Endometrial microvascular endothelial cells (primary cell): ENCODE data around the gene NPLOC4. TPM values are rescaled to one million over a fixed set of nuclear protein-coding genes. Genes with fewer than 3 reads are reported as not detected.

Experiments
- in situ Hi-C: cut with HindIII; loops from 2 replicates; pipeline ENCODE4 v1.10.0; 2017; ENCODE audit warnings: low sequenced_read_pairs, low pct_unique_long_range_greater_than_20kb; ENCODE audit errors: inconsistent ontology term
- total RNA-seq: library from RNA; depleted of rRNA; stranded (reverse); fragments of >200 nt; gene quantifications from one replicate; pipeline ENCODE4 v1.2.3, GENCODE V29; 2015; ENCODE audit errors: inconsistent ontology term

NPLOC4 gene
- total RNA-seq, 1 donor from 2014 or later = 86.4 TPM

DNA sequence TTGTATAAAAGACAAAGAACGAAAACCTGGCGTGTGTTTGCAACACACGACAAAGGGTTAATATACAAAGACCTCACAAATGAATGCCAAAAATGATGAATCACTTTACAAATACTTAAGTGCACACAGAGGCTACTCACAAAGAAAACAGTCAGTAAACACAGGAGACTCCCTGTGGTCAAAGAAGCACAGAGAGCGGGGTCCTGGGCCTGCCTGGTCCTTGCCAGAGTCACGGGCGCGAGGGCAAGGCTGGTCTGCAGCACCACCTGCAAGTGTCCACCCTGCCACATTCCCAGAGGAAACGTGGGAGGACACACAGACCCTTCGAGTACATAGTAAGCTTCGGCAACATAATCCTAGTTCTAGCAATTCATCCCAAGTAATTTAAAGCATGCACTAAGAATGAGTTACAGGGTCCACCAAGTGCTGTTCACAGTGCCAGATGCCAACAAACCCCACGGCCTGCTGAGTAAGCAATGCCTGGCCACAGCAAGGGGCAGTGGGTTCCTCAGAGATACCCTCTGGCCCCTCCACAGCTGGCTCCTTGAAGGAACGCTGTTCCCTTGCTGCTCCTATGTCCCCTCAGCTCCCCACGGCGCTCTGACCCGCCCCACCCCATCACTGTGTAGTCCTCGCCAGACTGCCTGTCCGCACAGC, 60.2 kb downstream of the NPLOC4 start:
- in situ Hi-C loops = loop anchor here (10.0 kb wide), 1 partner anchor 62 kb away; the partner anchor contains the start of gene ACTG1

GRCh38 chr17:81575836-81576235, 61.1 kb downstream of the NPLOC4 start:
- in situ Hi-C loops = loop anchor here (10.0 kb wide), 1 partner anchor 61 kb away; the partner anchor contains the start of gene ACTG1

DNA sequence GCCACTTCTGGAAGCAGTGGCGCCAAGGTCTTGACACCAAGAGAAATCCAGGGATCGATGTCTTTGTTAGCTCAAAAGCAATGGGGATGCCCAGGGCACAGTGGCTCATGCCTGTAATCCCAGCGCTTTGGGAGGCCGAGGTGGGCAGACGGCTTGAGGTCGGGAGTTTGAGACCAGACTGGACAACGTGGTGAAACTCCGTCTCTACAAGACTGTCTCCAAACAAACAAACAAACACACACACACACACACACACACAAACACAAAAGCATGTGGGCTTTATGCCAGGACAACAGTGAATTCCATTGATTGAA, 62.3 kb downstream of the NPLOC4 start:
- in situ Hi-C loops = loop anchor here (10.0 kb wide), 1 partner anchor 60 kb away; the partner anchor contains the start of gene ACTG1

DNA sequence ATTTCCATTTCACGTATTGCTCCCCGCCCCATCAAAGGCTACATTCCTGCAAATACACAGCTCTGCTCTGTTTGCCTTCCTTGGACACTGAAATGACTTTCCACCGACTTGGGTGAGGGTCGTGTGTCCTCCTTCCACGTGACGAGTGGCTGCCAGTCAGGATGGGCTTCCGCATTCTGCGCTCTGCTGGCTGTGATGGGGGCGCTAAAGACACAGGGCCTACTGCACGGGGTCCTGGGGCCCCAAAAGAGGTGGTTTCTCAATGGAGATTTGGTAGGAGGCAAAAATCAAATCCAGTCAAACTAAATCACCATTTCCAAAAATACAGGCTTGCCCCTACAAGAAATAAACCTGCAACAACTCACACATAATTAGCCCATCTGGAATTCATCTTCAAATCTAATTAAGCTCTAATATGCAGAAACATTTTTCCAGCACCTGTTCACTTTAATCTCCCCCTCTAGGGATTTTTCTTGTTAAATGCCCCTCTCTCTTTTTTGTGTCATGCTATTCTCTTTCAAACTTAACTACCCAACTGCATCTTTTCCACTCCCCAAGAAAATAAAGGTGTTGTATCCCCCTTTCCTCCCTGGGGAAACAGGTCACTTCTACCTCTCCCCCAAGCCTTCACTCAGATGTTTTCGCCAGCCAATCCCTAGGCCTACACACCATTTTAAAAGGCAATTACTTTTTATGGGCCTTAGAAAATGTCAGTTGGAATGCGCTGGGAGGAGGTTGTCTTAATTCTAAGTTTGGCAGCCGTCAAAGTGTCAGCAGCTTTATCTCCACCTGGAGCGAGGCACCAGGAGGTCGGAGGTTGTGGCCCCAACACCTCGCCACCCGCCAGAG, 62.9 kb downstream of the NPLOC4 start:
- in situ Hi-C loops = loop anchor here (10.0 kb wide), 1 partner anchor 59 kb away; the partner anchor contains the start of gene ACTG1

GRCh38 chr17:81572563-81573168, 64.2 kb downstream of the NPLOC4 start:
- in situ Hi-C loops = loop anchor here (10.0 kb wide), 1 partner anchor 58 kb away; the partner anchor contains the start of gene ACTG1

GRCh38 chr17:81570964-81571363, 65.9 kb downstream of the NPLOC4 start:
- in situ Hi-C loops = loop anchor here (10.0 kb wide), 1 partner anchor 56 kb away; the partner anchor contains the start of gene ACTG1

DNA sequence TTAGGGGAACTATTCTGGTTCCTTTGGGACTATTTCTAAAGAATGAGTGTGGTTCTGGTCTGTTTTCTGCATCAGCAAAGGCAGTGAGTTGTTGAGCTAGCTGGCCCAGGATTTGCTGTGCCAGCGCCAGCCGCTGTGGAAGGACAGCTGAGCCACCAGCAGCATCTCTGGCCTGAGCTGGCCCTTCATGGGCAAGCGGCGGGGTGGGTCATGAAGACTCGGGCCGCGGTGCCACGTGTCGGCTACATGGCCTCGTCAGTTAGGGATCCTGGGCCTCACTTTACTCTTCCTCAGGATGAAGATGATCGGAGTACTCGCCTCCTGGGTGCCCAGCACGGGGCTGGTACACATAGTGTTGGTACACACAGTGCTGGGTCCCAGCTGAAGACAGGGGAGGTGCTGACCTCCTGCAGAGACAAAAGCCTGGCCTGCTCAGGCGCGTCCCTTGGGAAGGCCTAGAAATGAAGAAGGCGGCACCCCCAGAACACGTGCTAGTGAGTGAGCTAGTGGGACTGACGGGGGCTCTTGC, 66.9 kb downstream of the NPLOC4 start:
- in situ Hi-C loops = loop anchor here (10.0 kb wide), 1 partner anchor 55 kb away; the partner anchor contains the start of gene ACTG1

GRCh38 chr17:81568416-81568815, 68.5 kb downstream of the NPLOC4 start:
- in situ Hi-C loops = no loop called here

- in situ Hi-C loops = no loop called here
These were observed 69.7 kb downstream of the NPLOC4 start for GRCh38 chr17:81567191-81567590.

DNA sequence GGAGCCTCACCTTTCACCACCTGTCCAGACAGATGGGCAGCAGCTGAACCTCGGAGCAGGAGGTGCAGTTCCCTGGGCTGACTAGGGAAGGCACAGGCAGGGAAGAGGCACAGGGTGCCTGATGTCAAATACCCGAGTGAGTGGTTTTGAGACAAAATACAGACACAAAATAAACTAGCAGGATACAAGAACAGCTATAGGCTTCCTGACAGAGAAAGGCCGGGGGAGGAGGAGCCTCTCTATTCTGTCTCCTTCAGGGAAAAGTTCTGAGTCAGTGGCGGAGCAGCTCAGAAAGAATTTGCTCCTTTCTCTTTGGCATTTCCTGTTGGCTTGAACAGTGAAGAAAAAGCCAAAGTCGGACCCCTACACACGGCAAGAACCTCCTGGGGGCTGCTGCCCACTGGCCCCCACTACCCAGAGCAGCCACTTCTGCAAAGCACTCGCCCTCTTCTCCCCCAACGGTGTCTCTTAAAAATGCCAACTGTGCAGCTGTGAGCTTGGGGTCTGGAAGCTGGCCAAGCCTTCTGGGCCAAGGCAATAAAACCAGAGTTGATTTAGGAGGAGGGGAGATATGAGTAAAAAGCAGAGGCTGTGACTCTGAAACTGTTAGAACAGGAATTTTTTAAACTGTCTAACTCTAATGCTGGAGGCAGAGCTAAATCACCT, 70.3 kb downstream of the NPLOC4 start:
- in situ Hi-C loops = no loop called here

GRCh38 chr17:81565231-81565630, 71.7 kb downstream of the NPLOC4 start:
- in situ Hi-C loops = no loop called here

DNA sequence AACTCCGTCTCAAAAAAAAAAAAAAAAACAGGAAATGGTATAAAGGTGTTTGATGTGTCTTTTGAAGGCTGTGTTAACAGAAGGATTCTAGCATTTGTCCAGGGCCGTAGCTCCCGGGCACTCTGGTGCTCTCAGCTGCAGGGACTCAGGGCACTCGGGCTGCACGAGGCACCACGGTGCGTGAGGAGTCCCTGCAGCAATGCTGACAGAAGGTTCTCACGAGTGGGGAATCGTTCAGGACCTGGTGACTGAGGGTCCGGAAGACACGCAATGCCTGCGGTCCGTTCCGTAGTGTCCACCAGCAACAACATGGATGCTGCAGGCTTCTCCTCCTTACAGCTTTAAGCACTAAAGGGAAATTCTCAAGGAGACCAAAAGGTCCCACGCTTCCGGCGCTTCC, 72.1 kb downstream of the NPLOC4 start:
- in situ Hi-C loops = no loop called here

DNA sequence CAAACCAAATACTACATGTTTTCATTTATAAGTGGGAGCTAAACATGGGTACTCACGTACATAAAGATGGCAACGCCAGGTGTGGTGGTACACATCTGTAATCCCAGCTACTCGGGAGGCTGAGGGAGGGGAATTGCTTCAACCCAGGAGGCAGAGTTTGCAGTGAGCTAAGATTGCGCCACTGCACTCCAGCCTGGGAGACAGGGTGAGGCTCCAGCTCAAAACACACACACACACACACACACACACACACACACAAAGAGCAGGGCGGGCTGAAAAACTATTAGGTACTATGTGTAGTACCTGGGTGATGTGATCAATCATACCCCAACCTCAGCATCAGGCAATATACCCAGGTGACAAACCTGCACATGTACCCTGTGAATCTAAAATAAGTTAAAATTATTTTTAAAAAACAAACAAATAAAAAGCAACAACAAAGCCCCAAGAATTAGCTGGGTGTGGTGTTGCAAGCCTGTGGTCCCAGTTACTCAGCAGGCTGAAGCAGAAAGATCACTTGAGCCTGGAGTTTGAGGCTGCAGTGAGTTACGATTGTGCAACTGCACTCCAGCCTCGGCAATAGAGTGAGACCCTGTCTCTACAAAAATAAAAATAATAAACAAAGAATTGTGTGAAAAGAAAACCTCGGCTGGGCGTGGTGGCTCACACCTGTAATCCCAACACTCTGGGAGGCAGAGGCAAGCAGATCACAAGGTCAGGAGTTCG, 72.9 kb downstream of the NPLOC4 start:
- in situ Hi-C loops = no loop called here

- in situ Hi-C loops = no loop called here
These were observed 75.4 kb downstream of the NPLOC4 start for GRCh38 chr17:81561494-81561885.

GRCh38 chr17:81558941-81559806, 77.7 kb downstream of the NPLOC4 start:
- in situ Hi-C loops = no loop called here

GRCh38 chr17:81558115-81558468, 78.8 kb downstream of the NPLOC4 start:
- in situ Hi-C loops = no loop called here

GRCh38 chr17:81557276-81558114, 79.4 kb downstream of the NPLOC4 start:
- in situ Hi-C loops = no loop called here
